ENCODE data around the gene COL4A1. TPM values are rescaled to one million over a fixed set of nuclear protein-coding genes. Genes with fewer than 3 reads are reported as not detected.

COL4A1 gene
- 100 to 1,000 TPM; 564 to 910 TPM for total RNA-seq
- polyA plus RNA-seq = 100 to 1,000 TPM in 1 of 2 donors, 10 to 100 TPM in 1; 73.3 to 379 TPM
- long read RNA-seq, donor 1, full-length matches to known transcripts = 16 of 375 reads
- long read RNA-seq, donor 1, partial matches to known transcripts = 278 of 375 reads
- long read RNA-seq, donor 1, other reads (novel, unspliced or antisense) = 81 of 375 reads
- long read RNA-seq, donor 2, full-length matches to known transcripts = 26 of 238 reads
- long read RNA-seq, donor 2, partial matches to known transcripts = 162 of 238 reads
- long read RNA-seq, donor 2, other reads (novel, unspliced or antisense) = 50 of 238 reads

DNA sequence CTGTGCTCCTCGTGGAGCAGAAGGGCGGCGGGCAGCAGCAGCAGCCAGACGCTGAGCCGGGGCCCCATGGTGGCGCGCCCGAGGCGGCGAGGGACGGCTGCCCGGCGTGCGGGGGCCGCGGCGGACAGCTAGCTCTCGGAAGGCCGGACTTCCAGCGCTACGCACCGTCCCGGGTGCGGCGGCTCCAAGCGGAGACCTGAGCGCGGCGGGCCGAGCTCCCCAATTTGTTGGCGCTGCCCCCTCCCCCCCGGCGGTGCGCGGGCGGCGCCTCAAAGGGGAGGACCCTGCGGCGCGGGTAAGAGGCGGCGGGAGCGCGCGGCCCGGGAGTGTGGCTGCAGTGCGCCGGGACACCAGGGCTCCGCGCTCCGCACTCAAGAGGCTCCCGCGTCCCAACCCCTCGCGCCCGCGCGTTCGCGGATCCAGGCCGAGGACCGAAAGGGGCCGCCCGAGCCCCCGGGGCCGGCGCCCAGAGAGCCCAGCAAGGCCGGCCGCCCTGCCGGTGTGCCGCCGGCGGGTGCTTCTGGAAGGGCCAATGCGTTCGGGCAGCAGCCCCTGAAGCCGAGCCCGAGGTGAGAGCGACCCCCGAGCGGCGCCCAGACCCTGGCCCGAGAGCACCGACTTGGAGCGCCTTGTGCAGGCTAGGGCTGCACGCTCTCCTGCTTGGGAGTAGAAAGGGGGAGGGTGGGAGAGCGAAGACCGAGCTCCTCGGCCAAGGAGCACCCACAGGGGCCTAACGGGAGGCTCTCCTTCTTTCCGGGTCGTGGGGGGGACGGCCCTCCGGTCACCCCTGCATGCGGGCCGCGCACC, at the start of gene COL4A1, which contains the start of gene COL4A2:
Gene COL4A1, minus strand, starts transcription at position 198 of the 807 bp plus-strand sequence. Its CDS starts 130 bp downstream, at position 68.
Gene COL4A2, plus strand, starts transcription at position 325 of the 807 bp plus-strand sequence. CDS start 620 bp downstream, outside the sequence.
- ATAC-seq (ENCODE audit: low FRiP score) = peak; percentile 85
- Histone ChIP-seq H3K36me3 (ENCODE audit: control insufficient read depth in 1 of 2, insufficient read depth in 2 of 2, low read length in 1 of 2) (peaks cover 0 to 1% of the 10 kb centered on the region in 2 donors), H3K27ac (ENCODE audit: low read depth in 1 of 2, low read length in 2 of 2) (peak within 1 kb of the TSS; percentile 80 to 91), H3K4me1 (ENCODE audit: control insufficient read depth in 1 of 2, insufficient read depth in 2 of 2, low read length in 2 of 2) (peaks cover 6 to 11% of the 10 kb centered on the region in 2 donors), H3K27me3 (ENCODE audit: control insufficient read depth in 1 of 2, insufficient read depth in 2 of 2, low read length in 1 of 2) (no peaks in the 10 kb centered on the region), H3K9me3 (ENCODE audit: control insufficient read depth, low read length) (no peaks in the 10 kb centered on the region), H3K4me3 (ENCODE audit: low read length in 2 of 2) (peak within 1 kb of the TSS; percentile 55 to 89)
- peak; percentile 80 to 94 for DNase-seq
- intact Hi-C loops (cut with DNase I) = loop anchor here (2.0 to 5.0 kb wide), 5 partner anchors 35 to 106 kb away; no protein-coding TSS in a partner anchor
- WGBS, 2 donors = 0% methylated on average over 58 to 96 of the region's 96 CpGs

DNA sequence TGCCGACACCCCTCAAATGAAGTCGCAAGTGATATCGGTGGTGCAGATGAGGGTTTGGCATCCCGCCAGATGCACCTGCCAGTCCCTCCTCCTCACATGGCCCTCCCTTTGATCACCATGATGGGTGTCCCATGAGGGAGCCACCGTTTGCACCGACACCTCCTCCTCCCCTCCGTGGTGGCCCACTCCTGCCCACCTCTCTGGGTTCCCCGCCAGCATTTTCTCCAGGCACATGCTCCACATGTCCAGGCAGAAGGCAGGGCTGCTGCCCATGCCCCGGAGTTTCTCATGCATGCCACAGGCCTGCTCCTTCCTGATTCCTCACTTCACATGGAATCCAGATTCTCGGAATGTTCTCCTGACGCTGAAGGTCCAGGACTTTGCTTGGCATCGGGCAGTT, 49.4 kb upstream of the COL4A1 start:
- ATAC-seq (ENCODE audit: low FRiP score) (peak; percentile 16), DNase-seq (peak in 1 of 2 donors; percentile 59)
- Histone ChIP-seq H3K4me3 (ENCODE audit: low read length in 2 of 2) (no peak overlapping the region), H3K36me3 (ENCODE audit: control insufficient read depth in 1 of 2, insufficient read depth in 2 of 2, low read length in 1 of 2) (no peaks in the 10 kb centered on the region), H3K4me1 (ENCODE audit: control insufficient read depth in 1 of 2, insufficient read depth in 2 of 2, low read length in 2 of 2) (peaks cover 1 to 3% of the 10 kb centered on the region in 2 donors), H3K27ac (ENCODE audit: low read depth in 1 of 2, low read length in 2 of 2) (peak overlapping the region in 1 of 2 donors; percentile 33), H3K27me3 (ENCODE audit: control insufficient read depth in 1 of 2, insufficient read depth in 2 of 2, low read length in 1 of 2) (no peaks in the 10 kb centered on the region), H3K9me3 (ENCODE audit: control insufficient read depth, low read length) (no peaks in the 10 kb centered on the region)
- intact Hi-C loops (cut with DNase I) = no loop called here
- 30% methylated on average over 12 of the region's 12 CpGs for WGBS, 2 donors

DNA sequence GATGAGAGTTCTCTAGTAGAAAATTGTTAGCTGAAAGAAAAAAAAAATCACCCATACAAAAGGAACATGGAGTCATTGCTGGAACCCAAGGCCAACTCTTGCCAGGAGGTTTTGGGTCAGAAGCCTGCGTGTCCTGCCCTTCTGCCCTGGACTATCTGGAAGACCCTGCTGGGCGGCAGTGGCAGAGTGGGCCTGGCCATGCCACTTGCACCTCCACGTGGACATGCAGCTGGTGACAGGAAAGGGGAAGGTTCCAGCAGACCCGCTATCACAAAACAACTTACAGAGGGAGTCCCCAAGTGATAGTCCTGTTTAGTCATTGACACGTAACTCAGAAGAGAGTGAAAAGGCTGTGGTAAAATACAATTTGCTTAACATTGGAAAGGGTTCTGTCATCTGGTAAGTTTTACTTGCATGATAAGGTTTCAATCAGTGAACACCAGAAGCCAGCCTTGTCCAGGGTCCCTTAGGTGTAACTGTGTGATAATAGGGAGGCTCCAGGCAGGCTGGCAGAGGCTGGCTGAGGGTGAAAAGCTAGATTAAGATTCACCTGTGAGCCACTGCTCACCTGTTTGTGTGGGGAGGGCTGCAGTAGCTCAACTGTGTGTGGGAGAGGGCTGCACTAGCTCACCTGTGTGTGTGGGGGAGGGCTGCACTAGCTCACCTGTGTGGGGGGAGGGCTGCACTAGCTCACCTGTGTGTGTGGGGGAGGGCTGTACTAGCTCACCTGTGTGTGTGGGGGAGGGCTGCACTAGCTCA, 47.9 kb upstream of the COL4A1 start:
- H3K36me3 ChIP-seq (ENCODE audit: control insufficient read depth in 1 of 2, insufficient read depth in 2 of 2, low read length in 1 of 2) = no peaks in the 10 kb centered on the region
- intact Hi-C loops (cut with DNase I) = no loop called here
- H3K27ac ChIP-seq (ENCODE audit: low read depth in 1 of 2, low read length in 2 of 2) = peak overlapping the region in 1 of 2 donors; percentile 65
- H3K27me3 ChIP-seq (ENCODE audit: control insufficient read depth in 1 of 2, insufficient read depth in 2 of 2, low read length in 1 of 2) = no peaks in the 10 kb centered on the region
- DNase-seq (no peak), ATAC-seq (ENCODE audit: low FRiP score) (no peak)
- no peak overlapping the region for H3K4me3 ChIP-seq (ENCODE audit: low read length in 2 of 2)
- H3K9me3 ChIP-seq (ENCODE audit: control insufficient read depth, low read length) = no peaks in the 10 kb centered on the region
- 63 to 75% methylated on average over 5 of the region's 5 CpGs for WGBS, 2 donors
- H3K4me1 ChIP-seq (ENCODE audit: control insufficient read depth in 1 of 2, insufficient read depth in 2 of 2, low read length in 2 of 2) = peaks cover 1 to 3% of the 10 kb centered on the region in 2 donors

DNA sequence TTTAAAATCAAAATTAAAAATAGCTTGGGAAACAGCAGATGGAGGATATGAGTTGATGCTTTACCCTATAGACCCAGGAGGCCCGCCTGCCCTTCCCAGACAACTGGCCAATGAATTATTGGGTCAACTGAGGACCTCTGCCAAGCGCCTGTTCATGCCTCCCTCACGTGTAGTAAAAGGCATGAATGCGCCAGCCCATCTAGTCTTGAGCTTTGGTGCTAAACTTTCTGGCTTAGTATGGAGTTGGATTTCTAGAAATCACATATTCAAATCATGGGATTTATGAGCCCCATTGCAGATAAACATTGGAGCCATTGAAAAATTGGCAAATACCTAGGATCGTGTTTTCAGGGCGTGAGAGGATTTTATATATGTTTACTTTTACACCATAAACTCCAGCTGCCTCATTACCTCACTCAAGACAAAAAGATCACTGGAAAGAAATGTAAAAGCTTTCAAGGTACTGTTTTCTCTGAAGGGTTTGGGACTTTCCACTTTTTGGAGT, 47.2 kb upstream of the COL4A1 start:
- Histone ChIP-seq H3K9me3 (ENCODE audit: control insufficient read depth, low read length) (no peaks in the 10 kb centered on the region), H3K4me1 (ENCODE audit: control insufficient read depth in 1 of 2, insufficient read depth in 2 of 2, low read length in 2 of 2) (peaks cover 1 to 3% of the 10 kb centered on the region in 2 donors), H3K4me3 (ENCODE audit: low read length in 2 of 2) (no peak overlapping the region), H3K27me3 (ENCODE audit: control insufficient read depth in 1 of 2, insufficient read depth in 2 of 2, low read length in 1 of 2) (no peaks in the 10 kb centered on the region), H3K36me3 (ENCODE audit: control insufficient read depth in 1 of 2, insufficient read depth in 2 of 2, low read length in 1 of 2) (no peaks in the 10 kb centered on the region), H3K27ac (ENCODE audit: low read depth in 1 of 2, low read length in 2 of 2) (peak overlapping the region in 1 of 2 donors; percentile 32)
- ATAC-seq (ENCODE audit: low FRiP score) (no peak), DNase-seq (no peak)
- intact Hi-C loops (cut with DNase I) = no loop called here
- WGBS, 2 donors = 46 to 55% methylated on average over 6 of the region's 6 CpGs

DNA sequence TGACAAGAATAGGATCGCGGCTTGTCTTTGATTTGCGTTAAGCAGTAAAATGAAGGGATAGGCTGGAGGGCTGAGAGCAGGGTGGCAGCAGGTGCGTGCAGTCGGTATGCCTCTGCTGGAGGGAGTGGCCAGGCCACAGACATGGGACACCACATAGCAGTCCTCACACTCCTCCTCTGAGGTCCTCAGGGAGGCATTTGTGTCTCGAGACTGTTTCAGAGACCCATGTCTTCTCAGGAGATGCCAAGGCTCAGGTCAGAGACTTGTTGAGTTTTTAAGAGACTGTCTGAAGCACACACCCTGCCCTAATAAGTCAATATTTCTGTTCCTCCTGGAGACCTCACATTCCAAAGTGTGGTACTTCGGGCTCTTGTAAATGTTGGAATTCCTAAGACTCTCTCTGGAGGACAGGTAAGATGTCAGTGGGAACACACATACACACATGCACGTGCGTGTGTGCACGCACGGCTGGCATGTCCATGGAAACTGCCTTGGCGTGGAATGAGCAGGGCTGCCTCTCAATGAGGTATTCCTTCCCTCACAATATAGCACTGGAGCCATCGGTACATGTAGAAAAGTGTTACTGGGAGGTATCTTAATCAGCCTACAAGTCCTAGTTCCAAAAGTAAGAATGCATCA, 46.5 kb upstream of the COL4A1 start:
- Histone ChIP-seq H3K4me3 (ENCODE audit: low read length in 2 of 2) (no peak overlapping the region), H3K27ac (ENCODE audit: low read depth in 1 of 2, low read length in 2 of 2) (peak overlapping the region in 1 of 2 donors; percentile 70), H3K9me3 (ENCODE audit: control insufficient read depth, low read length) (no peaks in the 10 kb centered on the region), H3K36me3 (ENCODE audit: control insufficient read depth in 1 of 2, insufficient read depth in 2 of 2, low read length in 1 of 2) (no peaks in the 10 kb centered on the region), H3K27me3 (ENCODE audit: control insufficient read depth in 1 of 2, insufficient read depth in 2 of 2, low read length in 1 of 2) (no peaks in the 10 kb centered on the region), H3K4me1 (ENCODE audit: control insufficient read depth in 1 of 2, insufficient read depth in 2 of 2, low read length in 2 of 2) (peaks cover 1 to 3% of the 10 kb centered on the region in 2 donors)
- WGBS, 2 donors = 63 to 73% methylated on average over 13 of the region's 13 CpGs
- intact Hi-C loops (cut with DNase I) = no loop called here
- ATAC-seq (ENCODE audit: low FRiP score) (no peak), DNase-seq (no peak)

DNA sequence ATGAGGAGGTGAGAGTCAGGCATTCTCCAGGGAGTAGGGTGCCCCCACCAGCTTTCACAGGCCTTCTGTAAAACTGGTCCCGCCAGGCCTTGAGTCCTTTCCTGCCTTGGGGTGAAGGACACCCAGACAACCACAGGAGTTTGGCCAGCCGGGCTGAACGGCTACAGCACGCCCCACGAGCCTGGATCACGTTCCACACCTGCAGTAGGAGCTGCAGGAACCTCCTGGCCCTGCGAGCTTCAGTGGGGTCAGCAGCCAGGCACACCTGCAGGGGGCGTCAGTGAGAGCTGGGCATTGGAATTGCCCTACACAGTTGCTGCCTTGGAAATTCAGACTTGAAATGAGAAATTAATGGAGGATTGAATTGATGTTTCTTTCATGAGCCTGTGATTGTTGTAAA, 45.8 kb upstream of the COL4A1 start:
- Histone ChIP-seq H3K4me3 (ENCODE audit: low read length in 2 of 2) (no peak overlapping the region), H3K36me3 (ENCODE audit: control insufficient read depth in 1 of 2, insufficient read depth in 2 of 2, low read length in 1 of 2) (no peaks in the 10 kb centered on the region), H3K27me3 (ENCODE audit: control insufficient read depth in 1 of 2, insufficient read depth in 2 of 2, low read length in 1 of 2) (no peaks in the 10 kb centered on the region), H3K4me1 (ENCODE audit: control insufficient read depth in 1 of 2, insufficient read depth in 2 of 2, low read length in 2 of 2) (peaks cover 1 to 3% of the 10 kb centered on the region in 2 donors), H3K27ac (ENCODE audit: low read depth in 1 of 2, low read length in 2 of 2) (peak overlapping the region in 1 of 2 donors; percentile 47), H3K9me3 (ENCODE audit: control insufficient read depth, low read length) (no peaks in the 10 kb centered on the region)
- intact Hi-C loops (cut with DNase I) = no loop called here
- 70 to 79% methylated on average over 8 of the region's 8 CpGs for WGBS, 2 donors
- ATAC-seq (ENCODE audit: low FRiP score) (no peak), DNase-seq (no peak)

DNA sequence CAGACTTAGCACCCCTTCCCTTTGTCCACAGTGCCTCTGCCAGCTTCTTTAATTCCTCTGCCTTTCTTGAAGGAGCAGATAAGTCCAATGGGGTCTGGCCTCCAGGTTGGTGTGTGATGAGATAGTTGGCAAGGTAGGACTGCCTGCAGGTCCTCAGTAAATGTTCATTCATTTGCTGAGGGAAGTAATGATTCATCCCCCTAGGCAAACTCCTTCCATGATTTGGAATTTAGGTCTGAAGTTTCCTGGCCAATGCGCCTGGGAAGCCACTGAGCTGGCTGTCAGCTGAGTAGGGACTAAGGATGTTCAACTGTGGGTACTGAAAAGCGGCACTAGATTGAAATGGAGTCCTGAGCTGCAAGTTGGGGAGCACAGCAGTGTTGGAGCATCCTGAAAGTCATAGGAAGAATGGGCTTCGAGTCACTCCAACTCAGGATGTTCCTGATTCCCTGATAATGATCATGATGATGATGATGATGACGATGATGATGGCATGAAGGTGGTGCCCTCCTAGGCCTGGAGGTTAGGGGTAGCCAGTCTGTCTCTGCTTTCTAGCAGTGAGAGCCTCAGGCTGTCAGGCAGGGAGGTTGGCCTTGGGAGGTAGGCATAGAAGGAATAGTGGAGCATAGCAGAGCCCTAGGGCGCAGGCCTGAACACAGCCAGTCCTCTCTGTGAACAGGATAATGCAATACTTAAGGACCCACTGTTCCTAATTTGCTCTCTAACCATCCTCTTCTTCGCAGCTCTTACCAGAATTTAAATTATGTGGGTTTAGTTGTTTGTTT, 44.9 kb upstream of the COL4A1 start:
- Histone ChIP-seq H3K9me3 (ENCODE audit: control insufficient read depth, low read length) (no peaks in the 10 kb centered on the region), H3K27me3 (ENCODE audit: control insufficient read depth in 1 of 2, insufficient read depth in 2 of 2, low read length in 1 of 2) (no peaks in the 10 kb centered on the region), H3K36me3 (ENCODE audit: control insufficient read depth in 1 of 2, insufficient read depth in 2 of 2, low read length in 1 of 2) (no peaks in the 10 kb centered on the region), H3K27ac (ENCODE audit: low read depth in 1 of 2, low read length in 2 of 2) (peak overlapping the region in 1 of 2 donors; percentile 20), H3K4me1 (ENCODE audit: control insufficient read depth in 1 of 2, insufficient read depth in 2 of 2, low read length in 2 of 2) (peaks cover 1 to 3% of the 10 kb centered on the region in 2 donors), H3K4me3 (ENCODE audit: low read length in 2 of 2) (no peak overlapping the region)
- DNase-seq (no peak), ATAC-seq (ENCODE audit: low FRiP score) (no peak)
- intact Hi-C loops (cut with DNase I) = no loop called here
- WGBS, 2 donors = 84 to 88% methylated on average over 6 of the region's 6 CpGs

Data from aorta (tissue), 5 donors.